GM13976 (cell line): ENCODE results near the gene CDCA7L.

Experiments
- DNase-seq: peaks from one replicate; pipeline ENCODE4 v3.0.0; 2012; ENCODE audit warnings: low spot score
- CTCF ChIP-seq: IDR thresholded peaks from 2 replicates; pipeline ENCODE4 v1.5.1; 2012; ENCODE audit warnings: borderline replicate concordance, mild to moderate bottlenecking; ENCODE audit not compliant: insufficient read depth; ENCODE audit errors: extremely low read depth, missing control alignments, control extremely low read depth
- in situ Hi-C: fragments of 300-500 bp; cut with MboI; formaldehyde crosslinking; loops from one replicate; pipeline ENCODE4 v1.12.0; 2022; ENCODE audit warnings: low sequenced_read_pairs, mixed read lengths, inconsistent platforms; ENCODE audit not compliant: unreplicated experiment

Gene CDCA7L

GRCh38 chr7:21945454-21946221 is at the start of gene CDCA7L:
Gene CDCA7L (minus strand): TSS chr7:21945899. CDS start chr7:21945804, 95 bp downstream.
- DNase-seq: peak; percentile 89
- in situ Hi-C loops: no loop called here
- no peak for TF ChIP-seq CTCF

- DNase-seq: no peak
- in situ Hi-C loops: loop anchor here (25.0 kb wide), 1 partner anchor 199 kb away; no protein-coding TSS in a partner anchor
- TF ChIP-seq CTCF: no peak
These were observed 40.4 kb upstream of the CDCA7L start for GRCh38 chr7:21986096-21986495.

GRCh38 chr7:21984042-21984441 is 38.3 kb upstream of the CDCA7L start:
- no peak for TF ChIP-seq CTCF
- no peak for DNase-seq

GRCh38 chr7:21983056-21983455 is 37.4 kb upstream of the CDCA7L start:
- DNase-seq: no peak
- in situ Hi-C loops: loop anchor here (25.0 kb wide), 1 partner anchor 196 kb away; no protein-coding TSS in a partner anchor
- TF ChIP-seq CTCF: no peak

More at GRCh38 chr7:21984042-21984441, 38.3 kb upstream of the CDCA7L start:
- in situ Hi-C loops: loop anchor here (25.0 kb wide), 1 partner anchor 197 kb away; no protein-coding TSS in a partner anchor

- no peak for DNase-seq
- in situ Hi-C loops: loop anchor here (25.0 kb wide), 1 partner anchor 194 kb away; no protein-coding TSS in a partner anchor
These were observed 35.8 kb upstream of the CDCA7L start for GRCh38 chr7:21981524-21981923.

More at GRCh38 chr7:21981524-21981923, 35.8 kb upstream of the CDCA7L start:
- TF ChIP-seq CTCF: peak; percentile 4
